HepG2 (cell line): ENCODE results near the gene LAPTM4A. TPM values are rescaled to one million over a fixed set of nuclear protein-coding genes. Genes with fewer than 3 reads are reported as not detected.

Experiments used
- CBFB ChIP-seq: sonication (generic); formaldehyde crosslinking; IDR thresholded peaks from 2 replicates; pipeline ENCODE4 v1.4.0; 2020; ENCODE audit warnings: missing genetic modification reagents
- CHD2 ChIP-seq: IDR thresholded peaks from 2 replicates; pipeline ENCODE4 v1.6.1; 2011; ENCODE audit warnings: low read depth, low read length, improper control_type of control experiment
- CHD4 ChIP-seq: fragments of 200-600 bp; sonication (generic); IDR thresholded peaks from 2 replicates; pipeline ENCODE4 v1.7.0; 2017; ENCODE audit warnings: mild to moderate bottlenecking, low read length, borderline replicate concordance
- EZH2 ChIP-seq: conservative IDR thresholded peaks from 2 replicates; pipeline ENCODE4 v1.6.1; 2012; ENCODE audit warnings: mild to moderate bottlenecking, low read depth, low read length, moderate library complexity
- GATAD2A ChIP-seq: IDR thresholded peaks from 2 replicates; pipeline ENCODE4 v1.6.1; 2016
- KDM6A ChIP-seq: IDR thresholded peaks from 2 replicates; pipeline ENCODE4 v1.6.1; 2016; ENCODE audit warnings: low read depth
- MZF1 ChIP-seq: sonication (generic); formaldehyde crosslinking; IDR thresholded peaks from 2 replicates; pipeline ENCODE4 v1.8.1; 2023; ENCODE audit warnings: mild to moderate bottlenecking, missing genetic modification reagents, borderline replicate concordance
- NAIF1 ChIP-seq: sonication (generic); formaldehyde crosslinking; IDR thresholded peaks from 2 replicates; pipeline ENCODE4 v1.5.0; 2020; ENCODE audit warnings: mild to moderate bottlenecking, missing genetic modification reagents, borderline replicate concordance
- RARA ChIP-seq: IDR thresholded peaks from 2 replicates; pipeline ENCODE4 v1.6.1; 2016; ENCODE audit warnings: missing genetic modification reagents, missing compliant biosample characterization
- RBM22 ChIP-seq: fragments of 200-400 bp; formaldehyde crosslinking; optimal IDR thresholded peaks from 2 replicates; pipeline ENCODE3; 2017; ENCODE audit warnings: mild to moderate bottlenecking, low read length, moderate library complexity
- RCOR2 ChIP-seq: IDR thresholded peaks from 2 replicates; pipeline ENCODE4 v1.6.1; 2016; ENCODE audit warnings: missing biosample characterization, missing genetic modification reagents
- SMARCE1 ChIP-seq: fragments of 450-650 bp; IDR thresholded peaks from 2 replicates; pipeline ENCODE4 v1.6.1; 2017; ENCODE audit warnings: borderline replicate concordance
- SP1 ChIP-seq, 2 experiments: fragments of 450-650 bp in 1 of 2; sonication (generic) in 1 of 2; formaldehyde crosslinking in 1 of 2; IDR thresholded peaks; 2 replicates each; pipeline versions ENCODE4 v1.4.0 to v1.6.1; 2016 to 2020; ENCODE audit warnings: missing genetic modification reagents in 1 of 2
- TAF15 ChIP-seq: fragments of 200-400 bp; formaldehyde crosslinking; IDR thresholded peaks from one replicate; pipeline ENCODE4 v1.6.1; 2018; ENCODE audit warnings: mild to moderate bottlenecking, low read depth, low read length; ENCODE audit not compliant: poor library complexity, severe bottlenecking
- ZBTB21 ChIP-seq: sonication (generic); formaldehyde crosslinking; IDR thresholded peaks from 2 replicates; pipeline ENCODE4 v1.4.0; 2020; ENCODE audit warnings: missing genetic modification reagents
- ZFP37 ChIP-seq: sonication (generic); formaldehyde crosslinking; IDR thresholded peaks from 2 replicates; pipeline ENCODE4 v1.4.0; 2020; ENCODE audit warnings: missing genetic modification reagents, borderline replicate concordance
- ZFP90 ChIP-seq: sonication (generic); formaldehyde crosslinking; IDR thresholded peaks from 2 replicates; pipeline ENCODE4 v1.8.0; 2022; ENCODE audit warnings: missing genetic modification reagents, mild to moderate bottlenecking, inconsistent platforms, borderline replicate concordance
- ZFY ChIP-seq: sonication (generic); formaldehyde crosslinking; IDR thresholded peaks from 2 replicates; pipeline ENCODE4 v1.4.0; 2020; ENCODE audit warnings: missing genetic modification reagents
- ZNF225 ChIP-seq: sonication (generic); formaldehyde crosslinking; IDR thresholded peaks from 2 replicates; pipeline ENCODE4 v1.4.0; 2020; ENCODE audit warnings: mild to moderate bottlenecking, missing genetic modification reagents
- ZNF234 ChIP-seq: sonication (generic); formaldehyde crosslinking; conservative IDR thresholded peaks from 2 replicates; pipeline ENCODE4 v1.5.1; 2020; ENCODE audit warnings: mild to moderate bottlenecking, missing genetic modification reagents
- ZNF350 ChIP-seq: sonication (generic); formaldehyde crosslinking; IDR thresholded peaks from 2 replicates; pipeline ENCODE4 v1.4.0; 2020; ENCODE audit warnings: mild to moderate bottlenecking, low read depth, missing genetic modification reagents, borderline replicate concordance
- ZNF382 ChIP-seq: sonication (generic); formaldehyde crosslinking; IDR thresholded peaks from 2 replicates; pipeline ENCODE4 v1.5.0; 2020; ENCODE audit warnings: missing genetic modification reagents, mild to moderate bottlenecking, borderline replicate concordance
- ZNF569 ChIP-seq: sonication (generic); formaldehyde crosslinking; IDR thresholded peaks from 2 replicates; pipeline ENCODE4 v1.5.0; 2020; ENCODE audit warnings: mild to moderate bottlenecking, missing genetic modification reagents, moderate library complexity, borderline replicate concordance
- ZNF589 ChIP-seq: sonication (generic); formaldehyde crosslinking; conservative IDR thresholded peaks from 2 replicates; pipeline ENCODE4 v1.8.0; 2022; ENCODE audit warnings: mild to moderate bottlenecking, moderate library complexity, missing genetic modification reagents
- ZNF709 ChIP-seq: sonication (generic); formaldehyde crosslinking; IDR thresholded peaks from 2 replicates; pipeline ENCODE4 v1.5.0; 2020; ENCODE audit warnings: mild to moderate bottlenecking, missing genetic modification reagents
- polyA plus RNA-seq, 8 experiments: library from polyadenylated mRNA; depleted of rRNA in 3 of 8; stranded (reverse) in 7 of 8; unstranded in 1 of 8; fragments of >200 nt; fragmentation: Illumina TruSeq in 4 of 8; extraction: Trizol in 4 of 8; gene quantifications; 2 replicates each; pipeline versions ENCODE4 v1.2.1 to v1.2.3, GENCODE V29; 2011 to 2016; ENCODE audit warnings: low read depth in 4 of 8, missing spikeins in 1 of 8, mixed read lengths in 1 of 8; ENCODE audit not compliant: insufficient read depth in 1 of 8
- total RNA-seq, 5 experiments: library from RNA; depleted of rRNA; stranded (reverse); fragments of >200 nt; fragmentation: Illumina TruSeq; extraction: Trizol; gene quantifications; 2 replicates each; pipeline ENCODE4 v1.2.3, GENCODE V29; 2016; ENCODE audit warnings: low read depth in 1 of 5
- TF ChIP-seq, protein P1 (sequence below): sonication (generic); formaldehyde crosslinking; IDR thresholded peaks from 2 replicates; pipeline ENCODE4 v1.4.0; 2020; ENCODE audit warnings: missing genetic modification reagents; ENCODE audit errors: not compliant biosample characterization
- TF ChIP-seq, protein P2 (sequence below): sonication (generic); formaldehyde crosslinking; IDR thresholded peaks from 2 replicates; pipeline ENCODE4 v1.4.0; 2020; ENCODE audit warnings: missing genetic modification reagents, low read depth, mild to moderate bottlenecking, borderline replicate concordance
- TF ChIP-seq, protein P3 (sequence below): sonication (generic); formaldehyde crosslinking; IDR thresholded peaks from 2 replicates; pipeline ENCODE4 v1.4.0; 2020; ENCODE audit warnings: mild to moderate bottlenecking, missing genetic modification reagents

The LAPTM4A gene
- total and polyA plus RNA-seq, 2 of the 13 experiments (the other 11 are each of a cell fraction or from before 2014, with no cell fraction given), result 116 to 558 TPM

DNA sequence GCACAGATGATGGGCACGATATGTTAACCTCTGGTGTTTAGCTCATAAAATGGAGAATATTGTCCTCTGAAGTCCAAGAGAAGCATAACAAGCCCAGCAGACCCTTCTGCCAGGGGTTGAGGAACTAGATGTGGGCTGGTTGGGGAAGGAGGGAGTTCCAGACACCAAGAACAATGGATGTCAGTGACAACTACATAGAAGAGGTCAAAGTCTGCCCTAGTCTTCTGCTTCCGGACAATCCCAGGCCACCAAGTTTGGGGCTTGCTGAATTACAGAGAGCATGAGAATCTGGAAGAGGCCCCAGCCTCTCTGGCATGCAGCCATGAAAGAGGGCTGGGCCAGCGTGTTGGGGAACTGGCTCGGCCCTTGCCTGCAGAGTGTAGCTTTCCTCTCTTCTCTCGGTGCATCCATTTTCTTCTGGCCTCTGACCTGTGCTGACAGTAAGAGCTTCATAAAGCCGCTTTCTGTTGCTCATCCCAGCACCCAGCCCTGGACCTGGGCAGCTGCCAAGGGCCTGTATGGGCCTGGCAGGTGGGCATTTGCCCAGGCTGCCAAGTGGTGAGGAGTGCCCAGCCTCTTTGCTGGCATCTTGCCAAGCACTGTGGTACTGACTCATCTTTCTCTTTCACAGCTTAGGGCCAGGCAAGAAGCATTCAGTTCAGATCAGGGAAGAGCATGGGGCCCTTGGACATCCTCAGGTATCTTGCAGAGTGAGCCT is 14.6 kb upstream of the LAPTM4A start (continued):
- TF ChIP-seq ZNF569 (CRISPR knock-in tag), result no peak
- peak; percentile 59 for TF ChIP-seq RARA
- TF ChIP-seq ZFP90 (CRISPR knock-in tag), result 0 out of 2 replicates have a peak, but pooled peaks have one; percentile 46
- TF ChIP-seq ZNF234 (CRISPR knock-in tag), result no peak
- no peak for TF ChIP-seq RBM22
- TF ChIP-seq, protein P1, sequence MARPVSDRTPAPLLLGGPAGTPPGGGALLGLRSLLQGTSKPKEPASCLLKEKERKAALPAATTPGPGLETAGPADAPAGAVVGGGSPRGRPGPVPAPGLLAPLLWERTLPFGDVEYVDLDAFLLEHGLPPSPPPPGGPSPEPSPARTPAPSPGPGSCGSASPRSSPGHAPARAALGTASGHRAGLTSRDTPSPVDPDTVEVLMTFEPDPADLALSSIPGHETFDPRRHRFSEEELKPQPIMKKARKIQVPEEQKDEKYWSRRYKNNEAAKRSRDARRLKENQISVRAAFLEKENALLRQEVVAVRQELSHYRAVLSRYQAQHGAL (CRISPR knock-in tag), result no peak
- TF ChIP-seq GATAD2A, result peak; percentile 87
- TF ChIP-seq, protein P2, sequence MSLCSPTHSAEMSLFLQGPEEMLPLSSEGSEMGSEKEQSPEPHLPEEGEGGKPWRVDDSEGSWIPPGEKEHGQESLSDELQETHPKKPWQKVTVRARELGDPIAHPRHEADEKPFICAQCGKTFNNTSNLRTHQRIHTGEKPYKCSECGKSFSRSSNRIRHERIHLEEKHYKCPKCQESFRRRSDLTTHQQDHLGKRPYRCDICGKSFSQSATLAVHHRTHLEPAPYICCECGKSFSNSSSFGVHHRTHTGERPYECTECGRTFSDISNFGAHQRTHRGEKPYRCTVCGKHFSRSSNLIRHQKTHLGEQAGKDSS (CRISPR knock-in tag), result no peak; the same call in 1 of the 2 replicates
- TF ChIP-seq MZF1 (CRISPR knock-in tag), result no peak
- peak; percentile 91 for TF ChIP-seq ZNF350 (CRISPR knock-in tag)
- TF ChIP-seq ZNF709 (CRISPR knock-in tag), result no peak
- no peak for TF ChIP-seq CHD2
- TF ChIP-seq ZNF589, result no peak
- TF ChIP-seq ZNF225, result peak; percentile 96
- TF ChIP-seq TAF15, result no peak
- TF ChIP-seq RCOR2, result no peak
- no peak for TF ChIP-seq ZNF382 (CRISPR knock-in tag)
- peak; percentile 49; the same call in 1 of the 2 replicates for TF ChIP-seq KDM6A (CRISPR knock-in tag)
- TF ChIP-seq SMARCE1, result no peak
- TF ChIP-seq ZFP37, result 0 out of 2 replicates have a peak, but pooled peaks have one; percentile 51
- TF ChIP-seq ZBTB21 (CRISPR knock-in tag), result no peak
- TF ChIP-seq CBFB (CRISPR knock-in tag), result peak; percentile 16; the same call in 1 of the 2 replicates
- no peak for TF ChIP-seq CHD4
- TF ChIP-seq NAIF1 (CRISPR knock-in tag), result no peak
- no peak for TF ChIP-seq SP1 (IDR thresholded peaks at IDR 0.05)
- TF ChIP-seq SP1 (CRISPR knock-in tag; IDR thresholded peaks at IDR 0.05), result no peak; the same call in 1 of the 2 replicates
- TF ChIP-seq ZFY, result peak; percentile 31; the same call in 1 of the 2 replicates
- no peak for TF ChIP-seq EZH2
- TF ChIP-seq, protein P3, sequence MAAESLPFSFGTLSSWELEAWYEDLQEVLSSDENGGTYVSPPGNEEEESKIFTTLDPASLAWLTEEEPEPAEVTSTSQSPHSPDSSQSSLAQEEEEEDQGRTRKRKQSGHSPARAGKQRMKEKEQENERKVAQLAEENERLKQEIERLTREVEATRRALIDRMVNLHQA (CRISPR knock-in tag), result no peak
